ENCODE results near the gene R3HDM2. TPM values are rescaled to one million over a fixed set of nuclear protein-coding genes. Genes with fewer than 3 reads are reported as not detected.

R3HDM2 gene
- total and polyA plus RNA-seq, 2 experiments from 2014 or later, result 13.4 to 28.7 TPM

DNA sequence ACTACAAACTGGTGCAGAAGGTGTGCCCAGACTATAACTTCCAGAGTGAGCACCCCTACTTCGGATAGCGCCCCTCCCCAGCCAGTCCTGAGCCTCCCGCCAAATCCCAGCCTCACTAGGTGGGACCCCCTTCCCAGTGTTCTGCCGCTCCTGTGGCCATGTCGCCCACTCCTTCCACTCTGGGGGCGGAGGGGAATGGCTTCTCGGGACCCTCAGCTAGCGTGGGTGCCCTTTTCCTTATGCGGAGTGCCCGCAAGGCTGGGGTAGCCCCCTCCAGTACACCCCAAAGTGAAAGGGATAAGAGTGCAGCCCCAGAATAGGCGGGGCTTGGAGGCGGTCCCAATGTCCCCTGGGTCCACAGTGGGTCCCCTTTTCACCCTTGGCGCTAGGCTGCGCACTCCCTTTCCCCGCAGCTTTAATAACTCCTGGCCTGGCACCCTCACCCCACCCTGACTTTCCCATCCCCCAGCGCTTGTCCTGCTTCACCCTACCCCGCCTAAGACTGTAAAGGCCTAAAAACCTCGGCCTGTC lies 205.1 kb downstream of the R3HDM2 start:
- Histone ChIP-seq H3K36me3 (replicated peaks; ENCODE audit: insufficient read depth, low read depth) (no peaks in the 10 kb centered on the region), H3K27ac (no peak overlapping the region), H3K4me3 (no peak overlapping the region), H3K9me3 (ENCODE audit: low read depth) (no peaks in the 10 kb centered on the region), H3K27me3 (peaks cover 75% of the 10 kb centered on the region), H3K4me1 (ENCODE audit: insufficient read depth) (peaks cover 22% of the 10 kb centered on the region), H2AFZ (no peak overlapping the region), H3K9me2 (replicated peaks; ENCODE audit: insufficient read depth) (no peaks in the 10 kb centered on the region), H4K20me1 (ENCODE audit: insufficient read depth, poor library complexity, severe bottlenecking) (no peaks in the 10 kb centered on the region), H3K4me2 (no peak overlapping the region), H3K79me2 (peaks cover 6% of the 10 kb centered on the region)
- TF ChIP-seq EZH2phosphoT487 (IDR thresholded peaks at IDR 0.05; ENCODE audit: low read depth, severe bottlenecking, unreplicated experiment), result no peak
- TF ChIP-seq EZH2 (IDR thresholded peaks at IDR 0.05; ENCODE audit: borderline replicate concordance), result no peak
- TF ChIP-seq, protein P1, sequence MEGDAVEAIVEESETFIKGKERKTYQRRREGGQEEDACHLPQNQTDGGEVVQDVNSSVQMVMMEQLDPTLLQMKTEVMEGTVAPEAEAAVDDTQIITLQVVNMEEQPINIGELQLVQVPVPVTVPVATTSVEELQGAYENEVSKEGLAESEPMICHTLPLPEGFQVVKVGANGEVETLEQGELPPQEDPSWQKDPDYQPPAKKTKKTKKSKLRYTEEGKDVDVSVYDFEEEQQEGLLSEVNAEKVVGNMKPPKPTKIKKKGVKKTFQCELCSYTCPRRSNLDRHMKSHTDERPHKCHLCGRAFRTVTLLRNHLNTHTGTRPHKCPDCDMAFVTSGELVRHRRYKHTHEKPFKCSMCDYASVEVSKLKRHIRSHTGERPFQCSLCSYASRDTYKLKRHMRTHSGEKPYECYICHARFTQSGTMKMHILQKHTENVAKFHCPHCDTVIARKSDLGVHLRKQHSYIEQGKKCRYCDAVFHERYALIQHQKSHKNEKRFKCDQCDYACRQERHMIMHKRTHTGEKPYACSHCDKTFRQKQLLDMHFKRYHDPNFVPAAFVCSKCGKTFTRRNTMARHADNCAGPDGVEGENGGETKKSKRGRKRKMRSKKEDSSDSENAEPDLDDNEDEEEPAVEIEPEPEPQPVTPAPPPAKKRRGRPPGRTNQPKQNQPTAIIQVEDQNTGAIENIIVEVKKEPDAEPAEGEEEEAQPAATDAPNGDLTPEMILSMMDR (IDR thresholded peaks at IDR 0.05; ENCODE audit: poor library complexity), result no peak
- 34% methylated on average over 15 of the region's 18 CpGs for WGBS (ENCODE audit: low lambda C conversion rate, missing lambda C conversion rate)
- DNase-seq (ENCODE audit: low spot score), result no peak

DNA sequence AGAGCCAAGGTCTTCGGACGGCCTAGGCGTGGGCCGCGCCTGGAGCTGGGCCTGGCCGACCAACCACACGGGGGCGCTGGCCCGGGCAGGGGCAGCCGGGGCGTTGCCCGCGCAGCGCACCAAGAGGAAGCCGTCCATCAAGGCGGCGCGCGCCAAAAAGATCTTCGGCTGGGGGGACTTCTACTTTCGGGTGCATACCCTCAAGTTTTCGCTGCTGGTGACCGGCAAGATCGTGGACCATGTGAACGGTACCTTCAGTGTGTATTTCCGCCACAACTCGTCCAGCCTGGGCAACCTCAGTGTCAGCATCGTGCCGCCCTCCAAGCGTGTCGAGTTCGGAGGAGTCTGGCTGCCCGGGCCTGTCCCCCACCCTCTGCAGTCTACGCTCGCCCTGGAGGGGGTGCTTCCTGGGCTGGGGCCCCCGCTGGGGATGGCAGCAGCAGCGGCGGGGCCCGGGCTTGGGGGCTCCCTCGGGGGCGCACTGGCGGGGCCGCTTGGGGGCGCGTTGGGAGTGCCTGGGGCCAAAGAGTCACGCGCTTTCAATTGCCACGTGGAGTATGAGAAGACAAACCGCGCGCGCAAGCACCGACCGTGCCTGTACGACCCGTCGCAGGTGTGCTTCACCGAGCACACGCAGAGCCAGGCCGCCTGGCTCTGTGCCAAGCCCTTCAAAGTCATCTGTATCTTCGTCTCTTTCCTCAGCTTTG lies 205.7 kb downstream of the R3HDM2 start:
- H3K27me3 ChIP-seq, result peaks cover 80% of the 10 kb centered on the region
- H2AFZ ChIP-seq, result no peak overlapping the region
- DNase-seq (ENCODE audit: low spot score), result peak; percentile 72
- peak overlapping the region; percentile 49 for H3K4me2 ChIP-seq
- no peaks in the 10 kb centered on the region for H3K9me3 ChIP-seq (ENCODE audit: low read depth)
- no peak for TF ChIP-seq EZH2 (IDR thresholded peaks at IDR 0.05; ENCODE audit: borderline replicate concordance)
- TF ChIP-seq, protein P1 (IDR thresholded peaks at IDR 0.05; ENCODE audit: poor library complexity), result peak; percentile 49
- no peaks in the 10 kb centered on the region for H3K36me3 ChIP-seq (replicated peaks; ENCODE audit: insufficient read depth, low read depth)
- no peak overlapping the region for H3K27ac ChIP-seq
- WGBS (ENCODE audit: low lambda C conversion rate, missing lambda C conversion rate), result 12% methylated on average over 47 of the region's 61 CpGs
- no peaks in the 10 kb centered on the region for H3K9me2 ChIP-seq (replicated peaks; ENCODE audit: insufficient read depth)
- H3K4me3 ChIP-seq, result no peak overlapping the region
- H4K20me1 ChIP-seq (ENCODE audit: insufficient read depth, poor library complexity, severe bottlenecking), result no peaks in the 10 kb centered on the region
- H3K79me2 ChIP-seq, result no peaks in the 10 kb centered on the region
- peaks cover 21% of the 10 kb centered on the region for H3K4me1 ChIP-seq (ENCODE audit: insufficient read depth)

DNA sequence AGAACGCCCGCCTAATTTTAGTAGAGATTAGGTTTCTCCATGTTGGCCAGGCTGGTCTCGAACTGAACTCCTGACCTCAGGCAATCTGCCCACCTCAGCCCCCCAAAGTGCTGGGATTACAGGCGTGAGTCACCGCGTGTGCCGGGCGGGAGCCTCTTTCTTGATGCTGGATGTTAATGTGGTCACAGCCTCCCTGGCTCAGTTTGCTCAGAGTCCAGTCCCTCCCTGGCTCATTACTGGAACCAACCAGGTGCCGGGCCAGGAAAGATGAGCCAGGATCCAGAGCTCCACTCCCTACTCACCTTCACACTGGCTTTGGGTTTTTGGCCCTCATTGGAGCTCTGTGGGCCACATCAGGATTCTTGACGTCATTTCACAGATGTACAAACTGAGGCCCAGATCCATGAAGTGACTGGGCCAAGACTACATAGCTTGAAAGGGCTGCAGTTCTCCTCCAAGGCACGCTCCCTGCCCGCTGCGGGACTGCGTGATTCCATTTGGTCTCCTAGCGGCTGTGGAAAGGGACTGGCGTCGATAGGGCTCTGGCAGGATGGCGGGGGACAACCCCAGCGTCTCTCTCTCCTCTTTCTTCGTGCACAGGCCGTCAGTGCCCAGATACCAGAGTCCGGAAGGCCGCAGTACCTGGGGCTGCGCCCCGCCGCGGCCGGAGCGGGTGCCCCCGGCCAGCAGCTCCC lies 206.4 kb downstream of the R3HDM2 start:
- H3K4me1 ChIP-seq (ENCODE audit: insufficient read depth), result peaks cover 28% of the 10 kb centered on the region
- no peak overlapping the region for H3K4me3 ChIP-seq
- no peak overlapping the region for H3K27ac ChIP-seq
- H4K20me1 ChIP-seq (ENCODE audit: insufficient read depth, poor library complexity, severe bottlenecking), result no peaks in the 10 kb centered on the region
- 53% methylated on average over 30 of the region's 30 CpGs for WGBS (ENCODE audit: low lambda C conversion rate, missing lambda C conversion rate)
- H3K9me2 ChIP-seq (replicated peaks; ENCODE audit: insufficient read depth), result no peaks in the 10 kb centered on the region
- H3K79me2 ChIP-seq, result no peaks in the 10 kb centered on the region
- DNase-seq (ENCODE audit: low spot score), result no peak
- no peaks in the 10 kb centered on the region for H3K9me3 ChIP-seq (ENCODE audit: low read depth)
- no peaks in the 10 kb centered on the region for H3K36me3 ChIP-seq (replicated peaks; ENCODE audit: insufficient read depth, low read depth)
- TF ChIP-seq, protein P1 (IDR thresholded peaks at IDR 0.05; ENCODE audit: poor library complexity), result no peak
- TF ChIP-seq EZH2phosphoT487 (IDR thresholded peaks at IDR 0.05; ENCODE audit: low read depth, severe bottlenecking, unreplicated experiment) (no peak), EZH2 (IDR thresholded peaks at IDR 0.05; ENCODE audit: borderline replicate concordance) (no peak)
- H3K4me2 ChIP-seq, result no peak overlapping the region
- no peak overlapping the region for H2AFZ ChIP-seq
- peaks cover 87% of the 10 kb centered on the region for H3K27me3 ChIP-seq
